SK-N-SH (cell line): Measurements from ENCODE around the gene CCL21. TPM values are rescaled to one million over a fixed set of nuclear protein-coding genes. Genes with fewer than 3 reads are reported as not detected.

Experiments
- CTCF ChIA-PET: fragments of 300-600, 350-600 bp; formaldehyde crosslinking; extraction: SDS; loops from one replicate; lab custom pipeline; 2021; lab: Yijun Ruan, JAX
- POLR2A ChIA-PET: fragments of 350-600 bp; sonication (Branson Sonifier 250); formaldehyde crosslinking; extraction: SDS; loops from one replicate; lab custom pipeline; 2020; ENCODE audit warnings: antibody characterized with exemption, inconsistent platforms; lab: Yijun Ruan, JAX
- DNase-seq: peaks from one replicate; pipeline ENCODE4 v3.0.0; 2012
- H2AFZ ChIP-seq: fragments of 200-600 bp; sonication (generic); 2 replicates; pipeline ENCODE4 v1.8.1; 2016; ENCODE audit warnings: antibody characterized with exemption, mild to moderate bottlenecking, low read depth
- H3F3A ChIP-seq: fragments of 200-600 bp; sonication (generic); replicated peaks from 2 replicates; pipeline ENCODE3; 2016; ENCODE audit warnings: antibody characterized with exemption, mild to moderate bottlenecking; ENCODE audit not compliant: insufficient read depth
- H3K27ac ChIP-seq, 2 experiments: fragments of 200-500 bp in 1 of 2; fragments of 200-600 bp in 1 of 2; sonication (Bioruptor generic) in 1 of 2; sonication (generic), shearing (Covaris generic) in 1 of 2; 2 replicates each; pipeline versions ENCODE4 v1.5.1 to v1.6.1; 2014 to 2016; ENCODE audit warnings: low read depth in 2 of 2, inconsistent platforms in 1 of 2, low read length in 1 of 2, mild to moderate bottlenecking in 1 of 2, mixed read lengths in 1 of 2
- H3K27me3 ChIP-seq: fragments of 200-600 bp; sonication (generic), shearing (Covaris generic); 2 replicates; pipeline ENCODE4 v1.6.1; 2016; ENCODE audit warnings: mixed run types; ENCODE audit not compliant: insufficient read depth
- H3K36me3 ChIP-seq, 2 experiments: fragments of 200-500 bp in 1 of 2; fragments of 200-600 bp in 1 of 2; sonication (Bioruptor generic) in 1 of 2; sonication (generic) in 1 of 2; replicated peaks in 1 of 2; 2 replicates each; pipeline versions ENCODE3 to v1.5.1; 2014 to 2016; ENCODE audit warnings: low read length in 1 of 2, mild to moderate bottlenecking in 1 of 2; ENCODE audit not compliant: insufficient read depth in 2 of 2, control insufficient read depth in 1 of 2
- H3K4me1 ChIP-seq, 2 experiments: fragments of 200-500 bp in 1 of 2; fragments of 200-600 bp in 1 of 2; sonication (Bioruptor generic) in 1 of 2; sonication (generic), shearing (Covaris generic) in 1 of 2; 2 replicates each; pipeline versions ENCODE4 v1.5.1 to v1.6.1; 2014 to 2016; ENCODE audit warnings: low read depth in 1 of 2, low read length in 1 of 2, mixed run types in 1 of 2; ENCODE audit not compliant: insufficient read depth in 2 of 2, control insufficient read depth in 1 of 2
- H3K4me2 ChIP-seq: fragments of 200-600 bp; sonication (generic), shearing (Covaris generic); 2 replicates; pipeline ENCODE4 v1.6.1; 2017; ENCODE audit warnings: mixed run types
- H3K4me3 ChIP-seq, 2 experiments: fragments of 200-500 bp in 1 of 2; fragments of 200-600 bp in 1 of 2; sonication (Bioruptor generic) in 1 of 2; sonication (generic), shearing (Covaris generic) in 1 of 2; 2 replicates each; pipeline versions ENCODE4 v1.5.1 to v1.8.1; 2014 to 2016; ENCODE audit warnings: low read depth in 2 of 2, inconsistent platforms in 1 of 2, low read length in 1 of 2, mild to moderate bottlenecking in 1 of 2, mixed read lengths in 1 of 2, moderate library complexity in 1 of 2
- H3K79me2 ChIP-seq: fragments of 200-600 bp; sonication (generic); 2 replicates; pipeline ENCODE4 v1.8.1; 2017; ENCODE audit warnings: mild to moderate bottlenecking; ENCODE audit not compliant: insufficient read depth
- H3K9ac ChIP-seq: fragments of 200-600 bp; sonication (generic); 2 replicates; pipeline ENCODE4 v1.6.1; 2017; ENCODE audit warnings: mixed run types
- H3K9me2 ChIP-seq: fragments of 200-600 bp; sonication (generic); 2 replicates; pipeline ENCODE4 v1.6.1; 2017; ENCODE audit warnings: mixed run types
- H3K9me3 ChIP-seq: fragments of 200-600 bp; sonication (generic); 2 replicates; pipeline ENCODE4 v1.6.1; 2017; ENCODE audit warnings: mixed run types, mild to moderate bottlenecking, moderate library complexity
- H4K20me1 ChIP-seq: fragments of 200-600 bp; sonication (generic); 2 replicates; pipeline ENCODE4 v1.6.1; 2017; ENCODE audit warnings: mild to moderate bottlenecking, mixed run types; ENCODE audit not compliant: insufficient read depth
- ELF1 ChIP-seq: IDR thresholded peaks from 2 replicates; pipeline ENCODE4 v1.4.0; 2012
- EP300 ChIP-seq, 2 experiments: IDR thresholded peaks; 2 replicates each; pipeline versions ENCODE4 v1.4.0 to v1.6.1; 2012; ENCODE audit warnings: borderline replicate concordance in 1 of 2, low read depth in 1 of 2, low read length in 1 of 2
- EZH2phosphoT487 ChIP-seq: fragments of 200-600 bp; sonication (generic); IDR thresholded peaks from 2 replicates; pipeline ENCODE4 v1.6.1; 2017; ENCODE audit warnings: low read depth, mixed run types, mild to moderate bottlenecking, antibody characterized with exemption, moderate library complexity, borderline replicate concordance
- FOSL2 ChIP-seq: IDR thresholded peaks from 2 replicates; pipeline ENCODE4 v1.4.0; 2012; ENCODE audit warnings: low read depth, mild to moderate bottlenecking, moderate library complexity, borderline replicate concordance
- FOXJ3 ChIP-seq: sonication (generic); formaldehyde crosslinking; IDR thresholded peaks from 2 replicates; pipeline ENCODE4 v1.5.1; 2020; ENCODE audit warnings: mild to moderate bottlenecking, missing genetic modification reagents
- GABPA ChIP-seq: IDR thresholded peaks from 2 replicates; pipeline ENCODE4 v1.4.0; 2012; ENCODE audit warnings: low read depth, mild to moderate bottlenecking
- GATA2 ChIP-seq: sonication (generic); formaldehyde crosslinking; IDR thresholded peaks from 2 replicates; pipeline ENCODE4 v1.5.0; 2020; ENCODE audit warnings: mild to moderate bottlenecking, missing genetic modification reagents
- NRF1 ChIP-seq: IDR thresholded peaks from 2 replicates; pipeline ENCODE4 v1.6.1; 2012; ENCODE audit warnings: low read depth, mild to moderate bottlenecking, low read length
- PBX3 ChIP-seq: IDR thresholded peaks from 2 replicates; pipeline ENCODE4; 2012
- RAD21 ChIP-seq: IDR thresholded peaks from 2 replicates; pipeline ENCODE4 v1.6.1; 2012; ENCODE audit warnings: mild to moderate bottlenecking, low read length
- RCOR1 ChIP-seq: fragments of 150-350 bp; IDR thresholded peaks from 2 replicates; pipeline ENCODE4 v1.6.1; 2017; ENCODE audit warnings: antibody characterized with exemption, low read length
- RXRA ChIP-seq: IDR thresholded peaks from 2 replicates; pipeline ENCODE4 v1.4.0; 2012; ENCODE audit warnings: low read depth, mild to moderate bottlenecking, borderline replicate concordance
- TAF1 ChIP-seq: IDR thresholded peaks from 2 replicates; pipeline ENCODE4 v1.6.1; 2012; ENCODE audit warnings: low read depth, mild to moderate bottlenecking, low read length, moderate library complexity, borderline replicate concordance
- TCF12 ChIP-seq: IDR thresholded peaks from 2 replicates; pipeline ENCODE4 v1.4.0; 2012
- TEAD4 ChIP-seq: IDR thresholded peaks from 2 replicates; pipeline ENCODE4 v1.4.0; 2012; ENCODE audit warnings: mild to moderate bottlenecking, borderline replicate concordance; ENCODE audit not compliant: insufficient read depth
- WGBS: methylation state at CpG from one replicate; pipeline ENCODE4 v1.1.6; 2017; ENCODE audit warnings: low lambda C conversion rate; 5-methylcytosine and 5-hydroxymethylcytosine counted together
- polyA plus RNA-seq, 3 experiments: library from polyadenylated mRNA; depleted of rRNA; stranded (reverse); fragments of >200 nt; gene quantifications; 2 replicates each; pipeline ENCODE4 v1.2.3, GENCODE V29; 2012
- TF ChIP-seq, protein P1 (sequence below): fragments of 200-600 bp; sonication (generic); IDR thresholded peaks from 2 replicates; pipeline ENCODE4 v1.6.1; 2017; ENCODE audit warnings: antibody characterized with exemption, mild to moderate bottlenecking, moderate library complexity

The CCL21 gene
- polyA plus RNA-seq, 1 of the 3 experiments (the other 2 are of a cell fraction), result not detected

GRCh38 chr9:34689512-34689911 is 20.4 kb downstream of the CCL21 start:
- no peak overlapping the region for H3K4me3 ChIP-seq
- H3K9ac ChIP-seq, result no peak overlapping the region
- no peak overlapping the region for H2AFZ ChIP-seq
- H3K27ac ChIP-seq, result no peak overlapping the region
- 78% methylated on average over 8 of the region's 8 CpGs for WGBS
- H3K9me2 ChIP-seq, result no peaks in the 10 kb centered on the region
- POLR2A ChIA-PET, result no interaction called here
- TF ChIP-seq EZH2phosphoT487 (no peak), FOXJ3 (CRISPR knock-in tag) (no peak), TAF1 (no peak)
- H3K79me2 ChIP-seq, result no peaks in the 10 kb centered on the region
- DNase-seq, result no peak
- CTCF ChIA-PET, result interaction anchor here (1.2 to 5.1 kb wide), 3 partner anchors 9 to 13 kb away, joined by 4 to 43 read pairs (median 6); no protein-coding TSS in a partner anchor
- H3K4me2 ChIP-seq, result no peak overlapping the region
- no peaks in the 10 kb centered on the region for H4K20me1 ChIP-seq
- no peaks in the 10 kb centered on the region; a peak in 1 of 4 replicates for H3K4me1 ChIP-seq
- no peaks in the 10 kb centered on the region for H3K36me3 ChIP-seq
- no peaks in the 10 kb centered on the region for H3K9me3 ChIP-seq
- H3K27me3 ChIP-seq, result no peaks in the 10 kb centered on the region
- no peaks in the 10 kb centered on the region for H3F3A ChIP-seq

DNA sequence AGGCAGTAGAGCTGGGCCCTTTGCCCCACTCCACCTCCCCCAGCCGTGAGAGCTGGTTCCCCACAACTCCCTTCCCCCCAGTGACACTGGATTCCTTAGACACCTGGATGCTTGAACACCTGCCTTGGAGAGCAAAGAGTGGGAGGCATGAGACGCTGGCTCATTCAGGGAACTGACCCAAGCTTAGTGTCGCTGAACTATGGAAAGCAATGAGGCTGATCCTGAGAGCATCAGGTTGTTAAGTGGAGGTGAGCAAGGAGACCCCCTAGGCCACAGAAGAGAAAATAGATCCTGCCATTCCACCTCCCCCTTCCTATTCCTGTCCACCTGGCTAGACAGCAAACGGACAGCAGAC is 20.8 kb downstream of the CCL21 start:
- H3K9ac ChIP-seq, result no peak overlapping the region
- POLR2A ChIA-PET, result no interaction called here
- H3K4me2 ChIP-seq, result no peak overlapping the region
- H4K20me1 ChIP-seq, result no peaks in the 10 kb centered on the region
- H3K4me3 ChIP-seq, result no peak overlapping the region
- H3K27ac ChIP-seq, result no peak overlapping the region
- H2AFZ ChIP-seq, result no peak overlapping the region
- no peaks in the 10 kb centered on the region for H3K27me3 ChIP-seq
- CTCF ChIA-PET, result interaction anchor here (1.2 to 5.1 kb wide), 3 partner anchors 10 to 13 kb away, joined by 4 to 43 read pairs (median 6); no protein-coding TSS in a partner anchor
- no peaks in the 10 kb centered on the region for H3F3A ChIP-seq
- no peaks in the 10 kb centered on the region for H3K9me3 ChIP-seq
- no peaks in the 10 kb centered on the region; a peak in 1 of 4 replicates for H3K4me1 ChIP-seq
- no peaks in the 10 kb centered on the region for H3K36me3 ChIP-seq
- H3K9me2 ChIP-seq, result no peaks in the 10 kb centered on the region
- DNase-seq, result no peak
- H3K79me2 ChIP-seq, result no peaks in the 10 kb centered on the region
- no peak for TF ChIP-seq FOSL2
- TF ChIP-seq TEAD4, result no peak
- TF ChIP-seq GATA2 (CRISPR knock-in tag), result no peak
- TF ChIP-seq EP300 (IDR thresholded peaks at IDR 0.05; ENCODE audit: borderline replicate concordance in 1 of 2, low read depth in 1 of 2, low read length in 1 of 2), result no peak
- TF ChIP-seq ELF1, result no peak
- TF ChIP-seq, protein P1, sequence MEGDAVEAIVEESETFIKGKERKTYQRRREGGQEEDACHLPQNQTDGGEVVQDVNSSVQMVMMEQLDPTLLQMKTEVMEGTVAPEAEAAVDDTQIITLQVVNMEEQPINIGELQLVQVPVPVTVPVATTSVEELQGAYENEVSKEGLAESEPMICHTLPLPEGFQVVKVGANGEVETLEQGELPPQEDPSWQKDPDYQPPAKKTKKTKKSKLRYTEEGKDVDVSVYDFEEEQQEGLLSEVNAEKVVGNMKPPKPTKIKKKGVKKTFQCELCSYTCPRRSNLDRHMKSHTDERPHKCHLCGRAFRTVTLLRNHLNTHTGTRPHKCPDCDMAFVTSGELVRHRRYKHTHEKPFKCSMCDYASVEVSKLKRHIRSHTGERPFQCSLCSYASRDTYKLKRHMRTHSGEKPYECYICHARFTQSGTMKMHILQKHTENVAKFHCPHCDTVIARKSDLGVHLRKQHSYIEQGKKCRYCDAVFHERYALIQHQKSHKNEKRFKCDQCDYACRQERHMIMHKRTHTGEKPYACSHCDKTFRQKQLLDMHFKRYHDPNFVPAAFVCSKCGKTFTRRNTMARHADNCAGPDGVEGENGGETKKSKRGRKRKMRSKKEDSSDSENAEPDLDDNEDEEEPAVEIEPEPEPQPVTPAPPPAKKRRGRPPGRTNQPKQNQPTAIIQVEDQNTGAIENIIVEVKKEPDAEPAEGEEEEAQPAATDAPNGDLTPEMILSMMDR, result no peak
- TF ChIP-seq NRF1, result no peak
- TF ChIP-seq TCF12, result no peak
- TF ChIP-seq PBX3, result no peak
- TF ChIP-seq GABPA, result no peak
- TF ChIP-seq RAD21, result no peak
- no peak for TF ChIP-seq RCOR1
- no peak for TF ChIP-seq RXRA
- TF ChIP-seq FOXJ3 (CRISPR knock-in tag), result no peak
- WGBS, result 70% methylated on average over 4 of the region's 4 CpGs
